ENCODE measurements around the gene DDIT3. TPM values are rescaled to one million over a fixed set of nuclear protein-coding genes. Genes with fewer than 3 reads are reported as not detected.

The DDIT3 gene
- total RNA-seq, 1 experiment from 2014 or later = 84.7 TPM

DNA sequence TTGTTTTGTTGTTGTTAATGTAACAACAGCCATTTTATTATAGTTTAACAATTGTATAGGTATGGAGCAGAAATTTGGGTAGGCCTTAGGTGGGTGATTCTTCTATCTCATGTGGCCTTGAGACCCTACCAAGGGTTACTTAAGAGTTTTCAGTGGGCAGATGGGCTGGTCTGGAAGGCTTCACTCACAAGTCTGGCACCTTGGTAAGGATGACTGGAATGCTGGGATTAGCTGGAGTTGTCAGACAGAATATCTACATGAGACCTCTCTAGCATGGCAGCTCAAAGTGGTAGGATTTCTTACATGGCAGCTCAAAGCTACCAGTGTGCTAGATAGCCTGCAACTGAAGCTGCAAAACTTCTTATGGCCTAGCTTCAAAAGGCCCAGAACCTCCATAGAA, 34.6 kb downstream of the DDIT3 start:
- Histone ChIP-seq H3K9me3 (ENCODE audit: control insufficient read depth in 1 of 2, insufficient read depth in 1 of 2, low read depth in 1 of 2, low read length in 2 of 2) (no peaks in the 10 kb centered on the region), H3K9me2 (ENCODE audit: insufficient read depth) (no peaks in the 10 kb centered on the region), H3K4me1 (ENCODE audit: control insufficient read depth in 1 of 2, insufficient read depth in 2 of 2, low read length in 2 of 2) (peaks cover 4 to 14% of the 10 kb centered on the region in 2 experiments; a peak in 3 of 4 replicates), H3K79me2 (ENCODE audit: insufficient read depth, low read length) (peaks cover 27% of the 10 kb centered on the region), H3K27ac (ENCODE audit: low read depth, low read length) (no peak overlapping the region), H3K4me3 (replicated peaks in 1 of 2; ENCODE audit: low read depth in 1 of 2, low read length in 2 of 2) (no peak overlapping the region), H3K4me2 (ENCODE audit: low read length) (no peak overlapping the region), H3K9ac (ENCODE audit: low read length) (no peak overlapping the region), H3K36me3 (ENCODE audit: control insufficient read depth in 1 of 2, insufficient read depth in 2 of 2, low read length in 2 of 2) (peaks cover 7 to 18% of the 10 kb centered on the region in 2 experiments), H2AFZ (ENCODE audit: low read depth, low read length, poor library complexity, severe bottlenecking) (no peak overlapping the region), H3K27me3 (ENCODE audit: insufficient read depth, low read length) (peaks cover 7% of the 10 kb centered on the region), H4K20me1 (ENCODE audit: insufficient read depth) (no peaks in the 10 kb centered on the region)
- ATAC-seq = no peak
- no TSS peak for BruUV-seq (replicated peaks)
- ChIA-PET POLR2A (interaction anchor here (0.8 kb wide), 1 partner anchor 30 kb away, joined by 3 read pairs; the partner anchor contains the start of gene INHBE), RAD21 (ENCODE audit: low non-redundant PET in 1 of 2, low total read pairs in 2 of 2, uncharacterized antibody in 2 of 2, unreplicated experiment in 2 of 2) (no interaction called here), CTCF (interaction anchor here (0.8 kb wide), 1 partner anchor 27 kb away, joined by 3 read pairs; no protein-coding TSS in a partner anchor)
- intact Hi-C loops (cut with micrococcal nuclease) = loop anchor here (2.0 kb wide), 1 partner anchor 27 kb away; the partner anchor contains the start of gene GLI1
- no peak for DNase-seq (ENCODE audit: low read depth, low spot score)
- TF ChIP-seq POLR2AphosphoS5 (IDR thresholded peaks at IDR 0.05; ENCODE audit: low read depth, low read length) (no peak), FOSL1 (IDR thresholded peaks at IDR 0.05; ENCODE audit: low read depth) (no peak), ELF1 (IDR thresholded peaks at IDR 0.05; ENCODE audit: borderline replicate concordance, low read depth) (no peak), CBX3 (IDR thresholded peaks at IDR 0.05; ENCODE audit: low read depth) (no peak), CEBPB (IDR thresholded peaks at IDR 0.05; ENCODE audit: low read depth) (no peak), EGR1 (IDR thresholded peaks at IDR 0.05; ENCODE audit: low read depth) (no peak), RAD21 (IDR thresholded peaks at IDR 0.05; ENCODE audit: low read depth) (no peak), SP1 (IDR thresholded peaks at IDR 0.05; ENCODE audit: low read depth) (no peak), EZH2phosphoT487 (IDR thresholded peaks at IDR 0.05; ENCODE audit: borderline replicate concordance) (no peak), ZNF274 (IDR thresholded peaks at IDR 0.05; ENCODE audit: low read depth, low read length) (no peak), SIN3A (IDR thresholded peaks at IDR 0.05; ENCODE audit: low read depth) (no peak)
- TF ChIP-seq, protein P1, sequence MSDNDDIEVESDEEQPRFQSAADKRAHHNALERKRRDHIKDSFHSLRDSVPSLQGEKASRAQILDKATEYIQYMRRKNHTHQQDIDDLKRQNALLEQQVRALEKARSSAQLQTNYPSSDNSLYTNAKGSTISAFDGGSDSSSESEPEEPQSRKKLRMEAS (IDR thresholded peaks at IDR 0.05) = no peak
- TF ChIP-seq, protein P2, sequence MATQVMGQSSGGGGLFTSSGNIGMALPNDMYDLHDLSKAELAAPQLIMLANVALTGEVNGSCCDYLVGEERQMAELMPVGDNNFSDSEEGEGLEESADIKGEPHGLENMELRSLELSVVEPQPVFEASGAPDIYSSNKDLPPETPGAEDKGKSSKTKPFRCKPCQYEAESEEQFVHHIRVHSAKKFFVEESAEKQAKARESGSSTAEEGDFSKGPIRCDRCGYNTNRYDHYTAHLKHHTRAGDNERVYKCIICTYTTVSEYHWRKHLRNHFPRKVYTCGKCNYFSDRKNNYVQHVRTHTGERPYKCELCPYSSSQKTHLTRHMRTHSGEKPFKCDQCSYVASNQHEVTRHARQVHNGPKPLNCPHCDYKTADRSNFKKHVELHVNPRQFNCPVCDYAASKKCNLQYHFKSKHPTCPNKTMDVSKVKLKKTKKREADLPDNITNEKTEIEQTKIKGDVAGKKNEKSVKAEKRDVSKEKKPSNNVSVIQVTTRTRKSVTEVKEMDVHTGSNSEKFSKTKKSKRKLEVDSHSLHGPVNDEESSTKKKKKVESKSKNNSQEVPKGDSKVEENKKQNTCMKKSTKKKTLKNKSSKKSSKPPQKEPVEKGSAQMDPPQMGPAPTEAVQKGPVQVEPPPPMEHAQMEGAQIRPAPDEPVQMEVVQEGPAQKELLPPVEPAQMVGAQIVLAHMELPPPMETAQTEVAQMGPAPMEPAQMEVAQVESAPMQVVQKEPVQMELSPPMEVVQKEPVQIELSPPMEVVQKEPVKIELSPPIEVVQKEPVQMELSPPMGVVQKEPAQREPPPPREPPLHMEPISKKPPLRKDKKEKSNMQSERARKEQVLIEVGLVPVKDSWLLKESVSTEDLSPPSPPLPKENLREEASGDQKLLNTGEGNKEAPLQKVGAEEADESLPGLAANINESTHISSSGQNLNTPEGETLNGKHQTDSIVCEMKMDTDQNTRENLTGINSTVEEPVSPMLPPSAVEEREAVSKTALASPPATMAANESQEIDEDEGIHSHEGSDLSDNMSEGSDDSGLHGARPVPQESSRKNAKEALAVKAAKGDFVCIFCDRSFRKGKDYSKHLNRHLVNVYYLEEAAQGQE (IDR thresholded peaks at IDR 0.05; ENCODE audit: low read depth) = no peak

All from HCT116 (cell line).